Measurements from ENCODE around the gene LRRC4C. TPM values are rescaled to one million over a fixed set of nuclear protein-coding genes. Genes with fewer than 3 reads are reported as not detected.
A peak's percentile ranks its signal among the peaks of the same experiment; 100 is the strongest.

LRRC4C gene
- total RNA-seq, 1 experiment from 2014 or later = not detected

GRCh38 chr11:40276960-40277359, 1182.5 kb downstream of the LRRC4C start:
- no peaks in the 10 kb centered on the region for H3K9me2 ChIP-seq (replicated peaks; ENCODE audit: low read length)
- H3K9me3 ChIP-seq (ENCODE audit: low read length) = no peaks in the 10 kb centered on the region
- no TSS peak for BruUV-seq (replicated peaks)
- H3K36me3 ChIP-seq (ENCODE audit: low read depth, low read length) = no peaks in the 10 kb centered on the region
- no peaks in the 10 kb centered on the region for H3F3A ChIP-seq (ENCODE audit: low read length, unreplicated experiment)
- no peak overlapping the region for H2AFZ ChIP-seq (ENCODE audit: low read length)
- ATAC-seq = no peak
- H3K27ac ChIP-seq (ENCODE audit: low read length) = no peak overlapping the region
- DNase-seq = no peak
- no peak overlapping the region for H3K9ac ChIP-seq (ENCODE audit: low read length)
- no peaks in the 10 kb centered on the region for H3K4me1 ChIP-seq (ENCODE audit: insufficient read depth, low read length)
- no peak for TF ChIP-seq EZH2 (IDR thresholded peaks at IDR 0.05; ENCODE audit: low read length, unreplicated experiment)
- TF ChIP-seq EZH2phosphoT487 (IDR thresholded peaks at IDR 0.05; ENCODE audit: borderline replicate concordance, low read length) = no peak
- no peak for TF ChIP-seq CTCF (conservative IDR thresholded peaks at IDR 0.05; ENCODE audit: low read depth, low read length)
- no peak overlapping the region for H3K4me2 ChIP-seq (ENCODE audit: low read length)
- POLR2A ChIA-PET (ENCODE audit: unreplicated experiment) = no interaction called here
- H4K20me1 ChIP-seq (ENCODE audit: low read length) = no peaks in the 10 kb centered on the region
- no peaks in the 10 kb centered on the region for H3K79me2 ChIP-seq (ENCODE audit: low read length)
- H3K27me3 ChIP-seq (ENCODE audit: low read length) = 0 out of 2 replicates have a peak, but pooled peaks cover 8% of the 10 kb centered on the region
- intact Hi-C loops (cut with micrococcal nuclease) = no loop called here
- CTCF ChIA-PET = no interaction called here
- H3K4me3 ChIP-seq (ENCODE audit: low read length) = no peak overlapping the region

GRCh38 chr11:40274017-40274416, 1185.4 kb downstream of the LRRC4C start:
- H3F3A ChIP-seq (ENCODE audit: low read length, unreplicated experiment) = no peaks in the 10 kb centered on the region
- H3K27ac ChIP-seq (ENCODE audit: low read length) = no peak overlapping the region
- no peaks in the 10 kb centered on the region for H3K4me1 ChIP-seq (ENCODE audit: insufficient read depth, low read length)
- peak; percentile 2 for DNase-seq
- no peaks in the 10 kb centered on the region for H3K9me3 ChIP-seq (ENCODE audit: low read length)
- no peak for ATAC-seq
- H3K79me2 ChIP-seq (ENCODE audit: low read length) = no peaks in the 10 kb centered on the region
- H4K20me1 ChIP-seq (ENCODE audit: low read length) = no peaks in the 10 kb centered on the region
- H2AFZ ChIP-seq (ENCODE audit: low read length) = no peak overlapping the region
- H3K4me3 ChIP-seq (ENCODE audit: low read length) = no peak overlapping the region
- 0 out of 2 replicates have a peak, but pooled peaks cover 12% of the 10 kb centered on the region for H3K27me3 ChIP-seq (ENCODE audit: low read length)
- no peak overlapping the region for H3K4me2 ChIP-seq (ENCODE audit: low read length)
- POLR2A ChIA-PET (ENCODE audit: unreplicated experiment) = no interaction called here
- H3K9ac ChIP-seq (ENCODE audit: low read length) = no peak overlapping the region
- CTCF ChIA-PET = no interaction called here
- no peak for TF ChIP-seq EZH2phosphoT487 (IDR thresholded peaks at IDR 0.05; ENCODE audit: borderline replicate concordance, low read length)
- no peak for TF ChIP-seq EZH2 (IDR thresholded peaks at IDR 0.05; ENCODE audit: low read length, unreplicated experiment)
- no peak for TF ChIP-seq CTCF (conservative IDR thresholded peaks at IDR 0.05; ENCODE audit: low read depth, low read length)
- intact Hi-C loops (cut with micrococcal nuclease) = no loop called here
- no peaks in the 10 kb centered on the region for H3K9me2 ChIP-seq (replicated peaks; ENCODE audit: low read length)
- no peaks in the 10 kb centered on the region for H3K36me3 ChIP-seq (ENCODE audit: low read depth, low read length)
- no TSS peak for BruUV-seq (replicated peaks)

- Histone ChIP-seq H2AFZ (ENCODE audit: low read length) (no peak overlapping the region), H3K4me2 (ENCODE audit: low read length) (no peak overlapping the region)
These were observed 1186.2 kb downstream of the LRRC4C start for GRCh38 chr11:40273192-40273732.

More at GRCh38 chr11:40273192-40273732, 1186.2 kb downstream of the LRRC4C start:
- no peaks in the 10 kb centered on the region for H3F3A ChIP-seq (ENCODE audit: low read length, unreplicated experiment)
- H3K4me3 ChIP-seq (ENCODE audit: low read length) = no peak overlapping the region
- ChIA-PET CTCF (no interaction called here), POLR2A (ENCODE audit: unreplicated experiment) (no interaction called here)
- DNase-seq = no peak
- H4K20me1 ChIP-seq (ENCODE audit: low read length) = no peaks in the 10 kb centered on the region
- H3K36me3 ChIP-seq (ENCODE audit: low read depth, low read length) = no peaks in the 10 kb centered on the region
- H3K9ac ChIP-seq (ENCODE audit: low read length) = no peak overlapping the region
- no peak for ATAC-seq
- H3K27ac ChIP-seq (ENCODE audit: low read length) = no peak overlapping the region
- no peak for TF ChIP-seq EZH2phosphoT487 (IDR thresholded peaks at IDR 0.05; ENCODE audit: borderline replicate concordance, low read length)
- TF ChIP-seq CTCF (conservative IDR thresholded peaks at IDR 0.05; ENCODE audit: low read depth, low read length) = no peak
- no peak for TF ChIP-seq EZH2 (IDR thresholded peaks at IDR 0.05; ENCODE audit: low read length, unreplicated experiment)
- no peaks in the 10 kb centered on the region for H3K9me2 ChIP-seq (replicated peaks; ENCODE audit: low read length)
- H3K4me1 ChIP-seq (ENCODE audit: insufficient read depth, low read length) = no peaks in the 10 kb centered on the region
- no peaks in the 10 kb centered on the region for H3K9me3 ChIP-seq (ENCODE audit: low read length)
- intact Hi-C loops (cut with micrococcal nuclease) = no loop called here
- H3K79me2 ChIP-seq (ENCODE audit: low read length) = no peaks in the 10 kb centered on the region
- no TSS peak for BruUV-seq (replicated peaks)
- H3K27me3 ChIP-seq (ENCODE audit: low read length) = 0 out of 2 replicates have a peak, but pooled peaks cover 12% of the 10 kb centered on the region
